B cell (primary cell): ENCODE results near the gene MTHFD1L. TPM values are rescaled to one million over a fixed set of nuclear protein-coding genes. Genes with fewer than 3 reads are reported as not detected.

Source experiments
- ATAC-seq: fragments of 200-7000 bp; cut with Tn5 transposase; one replicate; pipeline ENCODE4 v1.10.0; 2021; ENCODE audit warnings: low read depth, mild to moderate bottlenecking, moderate number of reproducible peaks, moderate library complexity
- CTCF ChIA-PET: fragments of 350-600 bp; sonication (Branson Sonifier 250); formaldehyde crosslinking; loops from one replicate; lab custom pipeline; 2021; ENCODE audit warnings: antibody characterized with exemption, inconsistent platforms; lab: Charles Lee
- POLR2A ChIA-PET: fragments of 350-600 bp; sonication (Branson Sonifier 250); formaldehyde crosslinking; loops from one replicate; lab custom pipeline; 2021; ENCODE audit warnings: antibody characterized with exemption; lab: Charles Lee
- DNase-seq: peaks from one replicate; pipeline ENCODE4 v3.0.0; 2013
- H2AFZ ChIP-seq: 2 replicates; pipeline ENCODE4 v1.6.1; 2012; ENCODE audit warnings: mild to moderate bottlenecking, low read depth, low read length; ENCODE audit not compliant: insufficient read depth, poor library complexity, severe bottlenecking
- H3K27ac ChIP-seq, 2 donors: 1 replicate in 1 of 2; 2 replicates in 1 of 2; pipeline ENCODE4 v1.5.1; 2012 to 2013; ENCODE audit warnings: low read length in 2 of 2, mild to moderate bottlenecking in 2 of 2, moderate library complexity in 1 of 2
- H3K27me3 ChIP-seq, 4 experiments: fragments of 200-600 bp in 1 of 4; sonication (generic) in 1 of 4; replicated peaks in 1 of 4; 1 replicate in 2 of 4; 2 replicates in 2 of 4; pipeline versions ENCODE4 v1.6.1 to v1.7.0; 2013 to 2016; ENCODE audit warnings: low read length in 3 of 4, mild to moderate bottlenecking in 2 of 4, mixed read lengths in 1 of 4, moderate library complexity in 1 of 4; ENCODE audit not compliant: insufficient read depth in 4 of 4, control insufficient read depth in 3 of 4; ENCODE audit errors: control extremely low read depth in 1 of 4
- H3K36me3 ChIP-seq, 2 experiments: replicated peaks in 1 of 2; 1 replicate in 1 of 2; 2 replicates in 1 of 2; pipeline versions ENCODE4 v1.6.1 to v1.7.1; 2013; ENCODE audit warnings: low read length in 1 of 2; ENCODE audit not compliant: insufficient read depth in 2 of 2, control insufficient read depth in 1 of 2; ENCODE audit errors: control extremely low read depth in 1 of 2, extremely low read depth in 1 of 2
- H3K4me1 ChIP-seq, 2 donors: fragments of 200-600 bp in 1 of 2; sonication (generic) in 1 of 2; 1 replicate in 1 of 2; 2 replicates in 1 of 2; pipeline versions ENCODE4 v1.5.1 to v1.6.1; 2013 to 2017; ENCODE audit warnings: low read length in 2 of 2; ENCODE audit not compliant: control insufficient read depth in 2 of 2, insufficient read depth in 2 of 2
- H3K4me2 ChIP-seq: replicated peaks from 2 replicates; pipeline ENCODE3; 2012; ENCODE audit warnings: mild to moderate bottlenecking, low read depth, low read length; ENCODE audit not compliant: poor library complexity, severe bottlenecking
- H3K4me3 ChIP-seq, 5 experiments: fragments of 200-600 bp in 1 of 5; sonication (generic) in 1 of 5; 1 replicate in 3 of 5; 2 replicates in 2 of 5; pipeline versions ENCODE4 v1.5.1 to v1.7.0; 2011 to 2016; ENCODE audit warnings: low read length in 4 of 5, mild to moderate bottlenecking in 4 of 5, low read depth in 2 of 5, control low read depth in 1 of 5, moderate library complexity in 1 of 5; ENCODE audit not compliant: insufficient read depth in 1 of 5; ENCODE audit errors: control extremely low read depth in 1 of 5, extremely low read depth in 1 of 5
- H3K79me2 ChIP-seq: fragments of 200-600 bp; sonication (generic); one replicate; pipeline ENCODE4 v1.6.0; 2016; ENCODE audit warnings: low read length; ENCODE audit not compliant: control insufficient read depth, insufficient read depth
- H3K9ac ChIP-seq: fragments of 200-600 bp; sonication (generic); 2 replicates; pipeline ENCODE4 v1.6.1; 2017; ENCODE audit warnings: mild to moderate bottlenecking, low read length, moderate library complexity
- H3K9me3 ChIP-seq, 3 donors: one replicate each; pipeline versions ENCODE4 v1.6.1 to v1.7.1; 2013; ENCODE audit warnings: low read length in 2 of 3; ENCODE audit not compliant: control insufficient read depth in 2 of 3, insufficient read depth in 1 of 3; ENCODE audit errors: control extremely low read depth in 1 of 3
- H4K20me1 ChIP-seq: 2 replicates; pipeline ENCODE4 v1.6.0; 2012; ENCODE audit warnings: mild to moderate bottlenecking, low read length; ENCODE audit not compliant: insufficient read depth, control insufficient read depth, poor library complexity, severe bottlenecking
- H3K27ac Mint-ChIP-seq: one replicate; pipeline ENCODE4 v1.8.0; 2021; ENCODE audit warnings: mixed read lengths
- H3K27me3 Mint-ChIP-seq: one replicate; pipeline ENCODE4 v1.8.0; 2021; ENCODE audit warnings: mixed read lengths
- H3K4me1 Mint-ChIP-seq: one replicate; pipeline ENCODE4 v1.8.0; 2021; ENCODE audit warnings: mixed read lengths
- H3K4me3 Mint-ChIP-seq: one replicate; pipeline ENCODE4 v1.8.0; 2021; ENCODE audit warnings: mixed read lengths
- H3K9me3 Mint-ChIP-seq: one replicate; pipeline ENCODE4 v1.8.0; 2022; ENCODE audit warnings: mixed read lengths; ENCODE audit not compliant: insufficient read depth
- EZH2 ChIP-seq: IDR thresholded peaks from 2 replicates; pipeline ENCODE4 v1.6.1; 2012; ENCODE audit warnings: borderline replicate concordance, low read depth, mild to moderate bottlenecking, moderate library complexity, low read length; ENCODE audit not compliant: insufficient read depth, poor library complexity, severe bottlenecking
- WGBS: methylation state at CpG from one replicate; pipeline ENCODE4 v1.1.5; 2013; ENCODE audit warnings: missing lambda C conversion rate; ENCODE audit not compliant: insufficient coverage; 5-methylcytosine and 5-hydroxymethylcytosine counted together
- intact Hi-C: fragments of 100-400 bp; cut with micrococcal nuclease; formaldehyde crosslinking; loops from one replicate; pipeline ENCODE4 v1.10.0; 2022
- polyA plus RNA-seq: library from polyadenylated mRNA; depleted of rRNA; stranded (reverse); fragments of >200 nt; gene quantifications from 2 replicates; pipeline ENCODE4 v1.2.3, GENCODE V29; 2012
- total RNA-seq, 2 donors: library from RNA; stranded (reverse); fragments of 120-200 nt in 1 of 2; gene quantifications; 1 replicate in 1 of 2; 2 replicates in 1 of 2; pipeline versions ENCODE4 v1.2.3 to v1.2.4, GENCODE V29; 2013 to 2022
- TF ChIP-seq, protein P1 (sequence below): fragments of 200-600 bp; IDR thresholded peaks from one replicate; pipeline ENCODE4 v1.8.0; 2022; ENCODE audit warnings: antibody characterized with exemption, mild to moderate bottlenecking

The MTHFD1L gene
- total and polyA plus RNA-seq, 2 donors (not counting 1 experiment from before 2014, with no cell fraction given): 2.9 to 16.1 TPM

DNA sequence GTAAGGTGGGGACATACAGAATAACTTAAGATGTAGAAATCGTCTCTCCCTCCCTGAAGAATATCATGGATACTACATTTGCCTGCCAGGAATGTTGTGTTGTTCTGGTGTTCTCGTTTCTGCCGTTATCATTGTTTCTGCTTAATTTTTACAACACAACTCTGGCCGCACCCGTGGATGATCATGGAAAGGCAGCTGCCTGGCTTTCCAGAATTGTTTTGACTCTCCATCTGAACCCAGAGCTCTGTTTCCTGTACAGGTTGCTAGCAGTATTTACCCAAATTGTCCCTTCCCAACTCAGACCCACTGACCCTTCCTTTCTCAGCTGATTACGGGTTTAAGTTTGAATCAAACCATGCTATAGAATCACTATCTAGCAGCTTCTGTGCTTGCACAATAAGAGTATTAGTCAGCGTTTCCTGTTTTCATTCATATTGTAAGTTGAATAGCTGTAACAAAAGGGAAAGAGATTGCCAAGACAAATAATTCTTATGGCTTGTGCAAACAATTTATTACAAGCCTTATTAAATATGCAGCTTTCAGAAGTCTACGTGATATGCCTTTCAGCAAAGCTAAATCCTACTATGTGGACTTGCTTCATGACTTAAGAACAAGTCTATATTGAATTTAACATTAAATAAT lies 139.0 kb downstream of the MTHFD1L start:
- H3K27ac ChIP-seq: no peak overlapping the region
- H3K36me3 ChIP-seq: no peaks in the 10 kb centered on the region
- no peaks in the 10 kb centered on the region for H3K9me3 ChIP-seq
- Mint-ChIP-seq H3K9me3 (no peaks in the 10 kb centered on the region), H3K4me3 (no peak overlapping the region), H3K27me3 (no peaks in the 10 kb centered on the region), H3K27ac (no peak overlapping the region), H3K4me1 (peaks cover 3% of the 10 kb centered on the region)
- H3K4me3 ChIP-seq: no peak overlapping the region
- H2AFZ ChIP-seq: no peak overlapping the region
- WGBS: 62% methylated on average over 3 of the region's 8 CpGs
- no peak for TF ChIP-seq EZH2
- TF ChIP-seq, protein P1, sequence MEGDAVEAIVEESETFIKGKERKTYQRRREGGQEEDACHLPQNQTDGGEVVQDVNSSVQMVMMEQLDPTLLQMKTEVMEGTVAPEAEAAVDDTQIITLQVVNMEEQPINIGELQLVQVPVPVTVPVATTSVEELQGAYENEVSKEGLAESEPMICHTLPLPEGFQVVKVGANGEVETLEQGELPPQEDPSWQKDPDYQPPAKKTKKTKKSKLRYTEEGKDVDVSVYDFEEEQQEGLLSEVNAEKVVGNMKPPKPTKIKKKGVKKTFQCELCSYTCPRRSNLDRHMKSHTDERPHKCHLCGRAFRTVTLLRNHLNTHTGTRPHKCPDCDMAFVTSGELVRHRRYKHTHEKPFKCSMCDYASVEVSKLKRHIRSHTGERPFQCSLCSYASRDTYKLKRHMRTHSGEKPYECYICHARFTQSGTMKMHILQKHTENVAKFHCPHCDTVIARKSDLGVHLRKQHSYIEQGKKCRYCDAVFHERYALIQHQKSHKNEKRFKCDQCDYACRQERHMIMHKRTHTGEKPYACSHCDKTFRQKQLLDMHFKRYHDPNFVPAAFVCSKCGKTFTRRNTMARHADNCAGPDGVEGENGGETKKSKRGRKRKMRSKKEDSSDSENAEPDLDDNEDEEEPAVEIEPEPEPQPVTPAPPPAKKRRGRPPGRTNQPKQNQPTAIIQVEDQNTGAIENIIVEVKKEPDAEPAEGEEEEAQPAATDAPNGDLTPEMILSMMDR: no peak
- DNase-seq: no peak
- H3K27me3 ChIP-seq: no peaks in the 10 kb centered on the region
- H3K4me1 ChIP-seq: no peaks in the 10 kb centered on the region
- H3K9ac ChIP-seq: no peak overlapping the region
- intact Hi-C loops: no loop called here
- ChIA-PET CTCF (interaction anchor here (2.1 kb wide), 1 partner anchor 10 kb away, joined by 19 read pairs; no protein-coding TSS in a partner anchor), POLR2A (no interaction called here)
- no peaks in the 10 kb centered on the region for H4K20me1 ChIP-seq
- H3K79me2 ChIP-seq: no peaks in the 10 kb centered on the region
- ATAC-seq: no peak
- H3K4me2 ChIP-seq: no peak overlapping the region

DNA sequence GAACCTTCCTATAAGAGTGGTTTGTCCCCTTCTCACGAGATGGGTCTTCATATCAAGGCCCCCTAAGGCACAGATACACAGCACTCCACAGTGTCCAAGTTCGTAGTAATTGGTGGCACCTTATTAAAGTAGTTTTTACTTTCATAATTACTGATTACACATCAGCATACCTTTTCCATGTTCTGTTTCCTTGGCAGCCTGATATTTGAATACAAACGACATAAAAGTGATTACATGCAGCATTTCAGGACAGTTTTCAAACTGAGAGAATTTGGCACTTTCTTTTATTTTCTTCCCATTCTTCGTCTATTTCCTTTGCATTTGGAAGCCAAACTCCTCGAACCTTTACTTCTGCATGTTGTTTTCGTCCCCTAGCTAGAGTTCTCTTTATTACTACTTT lies 139.7 kb downstream of the MTHFD1L start:
- CTCF ChIA-PET: interaction anchor here (0.7 to 2.1 kb wide), 2 partner anchors 10 to 318 kb away, joined by 3 to 19 read pairs; no protein-coding TSS in a partner anchor
- WGBS: 93% methylated on average over 4 of the region's 6 CpGs
- Mint-ChIP-seq H3K4me3 (no peak overlapping the region), H3K9me3 (no peaks in the 10 kb centered on the region), H3K27me3 (no peaks in the 10 kb centered on the region), H3K27ac (no peak overlapping the region), H3K4me1 (peaks cover 3% of the 10 kb centered on the region)
- intact Hi-C loops: no loop called here
- ATAC-seq: no peak
- TF ChIP-seq, protein P1: no peak
- no peak for TF ChIP-seq EZH2
- H3K4me1 ChIP-seq: no peaks in the 10 kb centered on the region
- H3K4me2 ChIP-seq: no peak overlapping the region
- POLR2A ChIA-PET: no interaction called here
- H3K9me3 ChIP-seq: no peaks in the 10 kb centered on the region
- no peaks in the 10 kb centered on the region for H4K20me1 ChIP-seq
- H2AFZ ChIP-seq: no peak overlapping the region
- no peak overlapping the region for H3K4me3 ChIP-seq
- H3K79me2 ChIP-seq: no peaks in the 10 kb centered on the region
- H3K27me3 ChIP-seq: no peaks in the 10 kb centered on the region
- no peak overlapping the region for H3K27ac ChIP-seq
- no peak overlapping the region for H3K9ac ChIP-seq
- no peak for DNase-seq
- no peaks in the 10 kb centered on the region for H3K36me3 ChIP-seq
